GM12878 (cell line): ENCODE measurements around the gene ARFGAP3.

Source experiments
- DPF2 ChIP-seq: fragments of 450-650 bp; IDR thresholded peaks from 2 replicates; pipeline ENCODE4 v1.6.1; 2017; ENCODE audit warnings: mild to moderate bottlenecking
- HDAC2 ChIP-seq: fragments of 200-600 bp; sonication (generic); IDR thresholded peaks from 2 replicates; pipeline ENCODE4 v1.6.1; 2017
- MTA3 ChIP-seq: IDR thresholded peaks from 2 replicates; pipeline ENCODE4 v1.6.1; 2012; ENCODE audit warnings: low read length, inconsistent platforms, borderline replicate concordance

DNA sequence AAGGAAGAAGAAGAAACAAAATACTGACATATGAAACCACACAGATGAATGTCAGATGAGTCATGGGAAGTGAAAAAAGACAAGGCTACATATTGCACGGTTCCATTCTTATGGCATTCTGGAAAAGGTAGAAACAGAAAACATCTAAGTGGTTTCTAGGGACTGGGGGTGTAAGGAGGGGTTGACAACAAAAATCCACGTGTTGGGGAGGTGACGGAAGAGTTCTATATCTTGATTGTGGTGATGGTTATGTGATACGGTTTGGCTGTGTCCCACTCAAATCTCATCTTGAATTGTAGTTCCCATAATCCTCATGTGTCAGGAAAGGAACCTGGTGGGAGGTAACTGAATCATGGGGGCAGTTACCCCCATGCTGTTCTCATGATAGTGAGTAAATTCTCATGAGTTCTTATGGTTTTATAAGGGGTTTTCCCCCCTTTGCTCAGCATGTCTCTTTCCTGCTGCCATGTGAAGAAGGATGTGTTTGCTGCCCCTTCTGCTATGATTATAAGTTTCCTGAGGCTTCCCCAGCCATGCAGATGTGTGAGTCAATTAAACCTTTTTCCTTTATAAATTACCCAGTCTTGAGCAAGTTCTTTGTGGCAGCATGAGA is 6.4 kb upstream of the ARFGAP3 start:
- TF ChIP-seq MTA3 = no peak
- no peak for TF ChIP-seq DPF2
- TF ChIP-seq HDAC2 = no peak
